ENCODE data around the gene PRR36. TPM values are rescaled to one million over a fixed set of nuclear protein-coding genes. Genes with fewer than 3 reads are reported as not detected.
"Not testable (repeated sequence)": the region's sequence is repeated elsewhere in the genome, so short reads cannot be mapped to it uniquely, and the experiment has no call there.

Gene PRR36
- total RNA-seq, 6 donors from 2014 or later = 0.46 to 9.4 (median 2.7) TPM

GRCh38 chr19:7861619-7862412, 12.4 kb downstream of the PRR36 start:
- Histone ChIP-seq H3K36me3 (peaks cover 0 to 6% (median 3%) of the 10 kb centered on the region in 4 donors), H3K27me3 (peaks cover 0 to 13% (median 3%) of the 10 kb centered on the region in 4 donors), H3K4me1 (peaks cover 9 to 32% (median 13%) of the 10 kb centered on the region in 4 donors), H3K9me3 (no peaks in the 10 kb centered on the region), H3K27ac (no peak overlapping the region), H3K4me3 (peak overlapping the region in 3 of 4 donors; percentile 13 to 44 (median 38))
- DNase-seq (peak in 1 of 2 donors; percentile 84), ATAC-seq (ENCODE audit: low FRiP score in 2 of 2) (no peak)
- WGBS, 2 donors = 44 to 100% methylated on average over 3 to 54 of the region's 63 CpGs
- no peak for TF ChIP-seq POLR2A (IDR thresholded peaks at IDR 0.05)
- no peak for TF ChIP-seq CTCF (IDR thresholded peaks at IDR 0.05)
- no peak for TF ChIP-seq POLR2AphosphoS5 (IDR thresholded peaks at IDR 0.05)
- TF ChIP-seq EP300 (IDR thresholded peaks at IDR 0.05) = no peak

GRCh38 chr19:7860714-7861618, 13.2 kb downstream of the PRR36 start:
- TF ChIP-seq POLR2A (IDR thresholded peaks at IDR 0.05) (no peak), CTCF (IDR thresholded peaks at IDR 0.05) (no peak), EP300 (IDR thresholded peaks at IDR 0.05) (no peak), POLR2AphosphoS5 (IDR thresholded peaks at IDR 0.05) (no peak)
- peaks cover 9 to 32% (median 13%) of the 10 kb centered on the region in 4 donors for H3K4me1 ChIP-seq
- DNase-seq (no peak), ATAC-seq (ENCODE audit: low FRiP score in 2 of 2) (no peak)
- no peak overlapping the region for H3K4me3 ChIP-seq
- H3K9me3 ChIP-seq = no peaks in the 10 kb centered on the region
- 64 to 82% methylated on average over 9 to 14 of the region's 14 CpGs for WGBS, 2 donors
- peaks cover 0 to 13% (median 3%) of the 10 kb centered on the region in 4 donors for H3K27me3 ChIP-seq
- H3K27ac ChIP-seq = no peak overlapping the region
- H3K36me3 ChIP-seq = peaks cover 0 to 6% (median 3%) of the 10 kb centered on the region in 4 donors

- ATAC-seq (ENCODE audit: low FRiP score in 2 of 2) (no peak), DNase-seq (no peak)
- peaks cover 0 to 6% (median 3%) of the 10 kb centered on the region in 4 donors for H3K36me3 ChIP-seq
- H3K4me3 ChIP-seq = no peak overlapping the region
- WGBS, 2 donors = 90 to 92% methylated on average over 16 to 19 of the region's 22 CpGs
- H3K4me1 ChIP-seq = peaks cover 9 to 25% (median 13%) of the 10 kb centered on the region in 4 donors
- H3K27me3 ChIP-seq = peaks cover 0 to 13% (median 3%) of the 10 kb centered on the region in 4 donors
- H3K27ac ChIP-seq = no peak overlapping the region
- no peak for TF ChIP-seq CTCF (IDR thresholded peaks at IDR 0.05)
- TF ChIP-seq POLR2AphosphoS5 (IDR thresholded peaks at IDR 0.05) = no peak
- no peak for TF ChIP-seq EP300 (IDR thresholded peaks at IDR 0.05)
- TF ChIP-seq POLR2A (IDR thresholded peaks at IDR 0.05) = no peak
- no peaks in the 10 kb centered on the region for H3K9me3 ChIP-seq
Measured at GRCh38 chr19:7859831-7860713, 14.1 kb downstream of the PRR36 start.

- not testable (repeated sequence) for H3K9me3 ChIP-seq; H3K4me3 ChIP-seq; DNase-seq; H3K27ac ChIP-seq; H3K36me3 ChIP-seq; ATAC-seq (ENCODE audit: low FRiP score in 2 of 2)
- 95 to 99% methylated on average over 4 to 8 of the region's 8 CpGs for WGBS, 2 donors
- peaks cover 9 to 21% (median 13%) of the 10 kb centered on the region in 4 donors for H3K4me1 ChIP-seq
- peaks cover 0 to 13% (median 3%) of the 10 kb centered on the region in 4 donors for H3K27me3 ChIP-seq
Measured at GRCh38 chr19:7859087-7859486, 15.1 kb downstream of the PRR36 start.
